Central memory CD8-positive, alpha-beta T cell (primary cell): ENCODE data around the gene NPRL2.

Experiments
- ATAC-seq: fragments of 150-1000 bp; cut with Tn5 transposase; replicated peaks from 2 replicates; pipeline ENCODE4 v1.10.0; 2022; ENCODE audit warnings: mild to moderate bottlenecking, moderate FRiP score, moderate number of reproducible peaks; ENCODE audit not compliant: poor library complexity, severe bottlenecking; ENCODE audit errors: extremely low read depth
- DNase-seq, 2 donors: peaks; one replicate each; pipeline ENCODE4 v3.0.0; 2021; ENCODE audit warnings: low spot score in 2 of 2
- H3K27ac Mint-ChIP-seq: one replicate; pipeline ENCODE4 v1.8.0; 2022; ENCODE audit warnings: low read depth, mild to moderate bottlenecking, moderate library complexity, mixed read lengths
- H3K27me3 Mint-ChIP-seq: one replicate; pipeline ENCODE4 v1.8.0; 2022; ENCODE audit warnings: mixed read lengths
- H3K36me3 Mint-ChIP-seq: one replicate; pipeline ENCODE4 v1.8.0; 2022; ENCODE audit warnings: mild to moderate bottlenecking, moderate library complexity, mixed read lengths; ENCODE audit not compliant: insufficient read depth
- H3K4me1 Mint-ChIP-seq: one replicate; pipeline ENCODE4 v1.8.0; 2022; ENCODE audit warnings: mixed read lengths
- H3K4me3 Mint-ChIP-seq: one replicate; pipeline ENCODE4 v1.8.0; 2022; ENCODE audit warnings: mild to moderate bottlenecking, moderate library complexity, mixed read lengths
- H3K9me3 Mint-ChIP-seq: one replicate; pipeline ENCODE4 v1.8.0; 2022; ENCODE audit warnings: mixed read lengths

The NPRL2 gene

DNA sequence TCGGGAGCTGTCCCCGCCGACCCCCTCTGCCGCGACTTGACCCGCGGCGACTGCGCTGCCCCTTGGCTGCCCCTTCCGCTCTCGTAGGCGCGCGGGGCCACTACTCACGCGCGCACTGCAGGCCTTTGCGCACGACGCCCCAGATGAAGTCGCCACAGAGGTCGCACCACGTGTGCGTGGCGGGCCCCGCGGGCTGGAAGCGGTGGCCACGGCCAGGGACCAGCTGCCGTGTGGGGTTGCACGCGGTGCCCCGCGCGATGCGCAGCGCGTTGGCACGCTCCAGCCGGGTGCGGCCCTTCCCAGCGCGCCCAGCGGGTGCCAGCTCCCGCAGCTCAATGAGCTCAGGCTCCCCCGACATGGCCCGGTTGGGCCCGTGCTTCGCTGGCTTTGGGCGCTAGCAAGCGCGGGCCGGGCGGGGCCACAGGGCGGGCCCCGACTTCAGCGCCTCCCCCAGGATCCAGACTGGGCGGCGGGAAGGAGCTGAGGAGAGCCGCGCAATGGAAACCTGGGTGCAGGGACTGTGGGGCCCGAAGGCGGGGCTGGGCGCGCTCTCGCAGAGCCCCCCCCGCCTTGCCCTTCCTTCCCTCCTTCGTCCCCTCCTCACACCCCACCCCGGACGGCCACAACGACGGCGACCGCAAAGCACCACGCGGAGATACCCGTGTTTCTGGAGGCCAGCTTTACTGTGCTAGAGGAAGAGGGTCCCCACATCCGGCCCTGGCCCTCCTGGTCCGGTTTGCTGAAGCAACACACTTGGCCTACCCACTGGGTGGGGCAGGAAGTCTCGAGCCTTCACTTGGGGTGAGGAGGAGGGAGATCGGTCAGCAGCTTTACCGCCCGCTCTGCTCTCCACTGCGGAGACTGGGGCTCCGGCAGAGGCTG lies 9.9 kb downstream of the NPRL2 start, which contains the start of gene RASSF1:
Gene RASSF1 (minus strand): TSS at position 389 of the 882 bp plus-strand sequence. CDS start 31 bp downstream, at position 358.
- H3K9me3 Mint-ChIP-seq = no peaks in the 10 kb centered on the region
- H3K36me3 Mint-ChIP-seq = peaks cover 31% of the 10 kb centered on the region
- ATAC-seq (peak; percentile 17), DNase-seq (peak; percentile 53)
- peak within 1 kb of the TSS; percentile 97 for H3K27ac Mint-ChIP-seq
- H3K4me1 Mint-ChIP-seq = peaks cover 59% of the 10 kb centered on the region
- H3K27me3 Mint-ChIP-seq = no peaks in the 10 kb centered on the region
- peak within 1 kb of the TSS; percentile 95 for H3K4me3 Mint-ChIP-seq

DNA sequence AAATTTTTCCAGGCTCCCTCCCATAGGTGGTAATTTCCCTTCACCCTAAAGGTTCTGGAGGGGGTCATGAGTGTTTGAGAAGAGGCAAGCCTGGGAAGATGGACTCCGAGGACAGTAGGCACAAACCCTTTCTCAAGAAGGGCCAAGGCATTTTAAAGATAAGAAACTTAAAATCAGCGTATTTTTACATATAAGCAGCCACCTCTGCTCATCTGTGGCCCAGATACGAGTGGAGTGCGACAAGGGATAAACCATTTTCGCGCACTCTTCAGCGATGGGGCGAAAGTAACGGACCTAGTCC lies 10.5 kb downstream of the NPRL2 start:
- Mint-ChIP-seq H3K27ac (peak overlapping the region; percentile 97), H3K36me3 (peaks cover 37% of the 10 kb centered on the region), H3K4me3 (peak overlapping the region; percentile 95), H3K9me3 (no peaks in the 10 kb centered on the region), H3K27me3 (no peaks in the 10 kb centered on the region), H3K4me1 (peaks cover 58% of the 10 kb centered on the region)
- ATAC-seq = no peak
- no peak for DNase-seq

DNA sequence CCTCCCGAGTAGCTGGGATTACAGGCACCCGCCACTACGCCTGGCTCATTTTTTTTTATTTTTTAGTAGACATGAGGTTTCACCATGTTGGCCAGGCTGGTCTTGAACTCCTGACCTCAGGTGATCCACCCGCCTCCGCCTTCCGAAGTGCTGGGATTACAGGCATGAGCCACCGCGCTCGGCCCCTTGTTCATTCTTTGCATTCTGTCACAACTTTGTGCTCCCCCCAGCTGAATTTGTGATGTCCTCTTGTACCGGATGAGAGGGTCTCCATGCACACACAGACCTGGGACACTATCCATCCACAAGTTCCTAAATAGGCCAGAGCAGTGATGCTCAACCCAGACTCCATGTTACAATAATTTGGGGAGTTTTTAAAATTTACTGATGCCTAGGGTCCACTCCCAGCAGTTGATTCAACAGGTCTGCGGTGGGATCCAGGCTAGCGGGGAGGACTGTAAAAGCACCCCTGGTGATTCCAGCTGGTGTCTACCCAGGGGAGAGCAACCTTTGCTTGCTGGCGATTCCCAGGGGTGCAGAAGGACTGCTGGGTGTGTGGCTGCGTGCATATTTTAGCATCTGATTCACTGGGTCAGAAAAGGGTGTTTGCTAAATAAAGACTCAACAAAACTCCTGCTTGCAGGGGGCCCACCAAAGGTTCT lies 11.0 kb downstream of the NPRL2 start:
- DNase-seq (no peak), ATAC-seq (no peak)
- H3K36me3 Mint-ChIP-seq = peaks cover 37% of the 10 kb centered on the region
- H3K4me3 Mint-ChIP-seq = peak overlapping the region; percentile 95
- no peaks in the 10 kb centered on the region for H3K27me3 Mint-ChIP-seq
- peak overlapping the region; percentile 97 for H3K27ac Mint-ChIP-seq
- no peaks in the 10 kb centered on the region for H3K9me3 Mint-ChIP-seq
- H3K4me1 Mint-ChIP-seq = peaks cover 56% of the 10 kb centered on the region

DNA sequence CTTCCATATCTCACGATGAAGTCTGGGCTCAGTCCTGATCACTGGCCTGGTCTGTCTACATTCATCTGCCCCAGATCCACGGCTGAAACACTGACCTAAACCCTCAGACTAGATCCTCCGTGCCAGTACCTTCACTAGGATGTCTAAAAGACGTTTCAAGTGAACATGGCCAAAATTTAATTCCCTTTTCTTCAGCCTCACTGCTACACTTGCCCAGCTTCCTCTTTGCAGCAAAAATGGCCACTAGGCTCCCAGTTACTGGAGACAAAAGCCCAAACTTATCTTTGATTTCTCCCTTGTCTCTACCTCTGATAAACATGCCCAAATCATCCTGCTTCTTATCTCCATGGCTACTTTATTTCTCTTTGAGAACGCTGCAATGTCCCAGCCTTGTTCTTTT lies 11.6 kb downstream of the NPRL2 start:
- ATAC-seq = no peak
- Mint-ChIP-seq H3K4me1 (peaks cover 63% of the 10 kb centered on the region), H3K4me3 (peak overlapping the region; percentile 95), H3K9me3 (no peaks in the 10 kb centered on the region), H3K27ac (peak overlapping the region; percentile 97), H3K27me3 (no peaks in the 10 kb centered on the region), H3K36me3 (peaks cover 39% of the 10 kb centered on the region)
- no peak for DNase-seq

DNA sequence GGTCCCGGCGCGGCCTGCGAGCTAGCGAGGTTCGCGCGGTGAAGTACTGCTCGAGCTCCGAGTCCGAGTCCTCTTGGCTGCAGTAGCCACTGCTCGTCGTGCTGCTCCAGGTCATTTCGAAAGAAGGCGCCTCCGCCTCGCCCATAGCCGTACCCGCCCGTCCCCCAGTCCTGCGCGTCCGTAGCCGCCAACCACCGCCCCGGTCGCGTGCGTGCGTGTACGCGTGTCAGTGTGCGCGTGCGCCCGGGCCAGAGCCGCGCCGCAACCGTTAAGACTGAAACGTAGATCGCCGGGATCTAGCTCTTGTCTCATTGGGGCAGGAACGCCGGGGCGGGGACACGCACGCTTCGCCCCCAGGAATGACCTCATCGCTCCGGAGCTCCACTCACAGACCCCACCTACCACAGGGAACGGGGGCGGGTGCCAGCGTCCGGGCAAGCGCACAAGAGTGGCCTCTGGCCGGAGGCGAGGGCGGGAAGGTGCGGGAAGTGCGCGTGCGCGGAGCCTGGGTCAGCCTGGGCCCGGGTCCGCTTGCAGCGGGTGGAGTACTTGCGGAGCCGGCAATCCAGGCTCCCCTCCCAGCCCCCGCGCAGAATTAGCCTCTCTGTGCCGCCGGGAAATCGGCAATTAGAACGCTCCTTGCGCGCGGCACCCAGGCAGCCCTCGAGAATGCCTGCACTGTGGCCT lies 13.3 kb downstream of the NPRL2 start:
- Mint-ChIP-seq H3K27ac (peak overlapping the region; percentile 97), H3K27me3 (no peaks in the 10 kb centered on the region), H3K4me3 (peak overlapping the region; percentile 95), H3K9me3 (no peaks in the 10 kb centered on the region), H3K36me3 (peaks cover 51% of the 10 kb centered on the region), H3K4me1 (peaks cover 76% of the 10 kb centered on the region)
- DNase-seq (peak; percentile 79 to 82), ATAC-seq (peak; percentile 67)

DNA sequence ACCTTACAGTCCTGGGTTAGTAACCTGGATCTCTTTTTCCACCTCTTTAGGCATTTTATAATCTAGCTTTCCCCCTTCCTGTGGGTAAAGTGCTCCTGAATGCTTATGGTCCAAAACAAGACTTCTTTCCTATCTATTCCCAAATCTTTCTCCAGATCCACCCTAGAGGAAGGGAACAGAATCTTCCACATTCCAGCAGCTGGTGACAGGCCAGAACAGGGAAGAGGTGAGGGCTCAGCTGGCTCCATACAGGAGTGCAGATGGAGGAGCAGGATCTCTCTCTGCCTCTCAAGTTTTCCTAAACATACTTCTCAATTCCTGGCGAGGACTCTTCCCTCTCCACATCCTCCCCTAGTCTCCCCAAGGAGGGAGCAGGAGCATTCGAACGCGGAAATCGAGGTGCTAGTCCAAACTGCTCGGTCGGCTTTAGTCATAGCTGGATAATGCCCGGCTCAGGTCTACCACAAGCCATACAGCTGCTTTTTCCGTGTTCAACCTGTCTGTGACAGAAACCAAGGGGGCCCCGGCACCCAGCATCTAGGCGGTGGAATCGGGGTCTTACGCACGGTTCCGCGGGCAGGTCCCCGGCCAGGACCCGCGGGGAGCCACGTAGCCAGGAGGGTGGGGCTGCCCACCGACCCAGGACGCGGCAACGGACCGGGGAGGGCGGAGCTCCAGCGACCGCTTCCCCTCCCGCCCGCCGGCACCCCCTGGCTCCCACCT lies 14.0 kb downstream of the NPRL2 start:
- Mint-ChIP-seq H3K36me3 (peaks cover 53% of the 10 kb centered on the region), H3K27ac (peak overlapping the region; percentile 97), H3K27me3 (no peaks in the 10 kb centered on the region), H3K9me3 (no peaks in the 10 kb centered on the region), H3K4me1 (peaks cover 80% of the 10 kb centered on the region), H3K4me3 (peak overlapping the region; percentile 95)
- DNase-seq (peak in 1 of 2 donors; percentile 35), ATAC-seq (peak; percentile 15)

DNA sequence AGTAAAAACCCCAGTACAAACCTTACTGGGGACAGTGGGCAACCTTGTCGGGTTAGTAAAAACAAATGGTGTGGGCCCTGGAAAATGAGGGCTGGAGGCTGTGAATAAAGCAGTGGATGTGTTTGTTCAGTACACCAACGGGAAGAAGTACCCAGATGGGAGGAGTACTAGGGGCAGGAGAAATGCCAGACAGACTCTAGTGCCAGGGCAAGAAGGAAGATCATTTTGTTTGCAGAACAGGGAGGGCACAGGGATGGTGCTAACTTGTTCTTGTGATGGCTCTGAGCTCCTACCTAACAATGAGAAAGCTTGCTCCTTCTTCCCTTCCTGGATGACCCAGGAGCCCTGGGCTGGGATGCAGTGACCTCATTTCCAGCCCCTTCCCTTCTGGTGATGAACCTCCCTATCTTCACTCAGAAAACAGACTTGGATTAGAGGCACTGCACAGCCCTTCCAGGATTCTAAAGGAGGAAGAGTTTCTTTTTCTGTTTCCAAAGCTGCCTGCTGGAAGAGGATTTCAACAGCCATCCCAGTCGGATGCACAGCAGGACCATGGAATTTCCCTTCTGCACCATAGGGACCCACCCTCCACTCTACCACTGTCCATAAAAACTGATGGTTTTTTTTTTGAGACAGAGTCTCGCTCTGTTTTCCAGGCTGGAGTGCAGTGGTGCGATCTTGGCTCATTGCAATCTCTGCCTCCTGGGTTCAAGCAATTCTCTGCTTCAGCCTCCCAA lies 16.1 kb downstream of the NPRL2 start:
- Mint-ChIP-seq H3K9me3 (no peaks in the 10 kb centered on the region), H3K36me3 (peaks cover 52% of the 10 kb centered on the region), H3K27me3 (no peaks in the 10 kb centered on the region), H3K4me1 (peaks cover 67% of the 10 kb centered on the region), H3K27ac (peak overlapping the region; percentile 82), H3K4me3 (peak overlapping the region; percentile 67)
- DNase-seq (no peak), ATAC-seq (no peak)

DNA sequence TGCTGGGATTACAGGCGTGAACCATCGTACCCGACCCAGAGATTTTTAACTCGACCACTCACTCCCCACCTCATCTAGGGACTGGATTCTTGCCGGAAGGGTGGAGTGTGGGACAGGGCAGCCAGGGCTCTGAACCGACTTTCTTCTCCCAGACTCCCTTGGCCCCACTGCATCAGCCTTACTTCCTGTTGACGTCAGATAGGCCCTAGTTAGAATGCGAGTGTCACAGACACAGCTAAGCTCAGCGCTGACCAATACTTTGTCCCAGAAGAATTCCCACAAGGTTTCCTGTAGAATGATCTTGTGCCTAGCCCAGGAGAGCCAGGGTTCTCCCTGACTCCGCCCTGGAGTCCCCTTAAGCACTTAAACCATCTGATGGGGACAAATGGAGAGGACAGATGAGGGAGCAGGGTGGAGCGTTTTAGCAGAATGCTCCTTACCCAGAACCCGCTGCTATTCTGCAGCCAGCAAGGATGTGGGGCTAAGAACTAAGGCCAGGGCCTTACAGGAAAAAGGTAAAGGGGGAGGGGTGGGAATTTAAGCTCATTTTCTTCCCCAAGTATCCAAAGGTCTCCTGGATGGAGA lies 16.7 kb downstream of the NPRL2 start:
- H3K4me3 Mint-ChIP-seq = peak overlapping the region; percentile 67
- DNase-seq = no peak

DNA sequence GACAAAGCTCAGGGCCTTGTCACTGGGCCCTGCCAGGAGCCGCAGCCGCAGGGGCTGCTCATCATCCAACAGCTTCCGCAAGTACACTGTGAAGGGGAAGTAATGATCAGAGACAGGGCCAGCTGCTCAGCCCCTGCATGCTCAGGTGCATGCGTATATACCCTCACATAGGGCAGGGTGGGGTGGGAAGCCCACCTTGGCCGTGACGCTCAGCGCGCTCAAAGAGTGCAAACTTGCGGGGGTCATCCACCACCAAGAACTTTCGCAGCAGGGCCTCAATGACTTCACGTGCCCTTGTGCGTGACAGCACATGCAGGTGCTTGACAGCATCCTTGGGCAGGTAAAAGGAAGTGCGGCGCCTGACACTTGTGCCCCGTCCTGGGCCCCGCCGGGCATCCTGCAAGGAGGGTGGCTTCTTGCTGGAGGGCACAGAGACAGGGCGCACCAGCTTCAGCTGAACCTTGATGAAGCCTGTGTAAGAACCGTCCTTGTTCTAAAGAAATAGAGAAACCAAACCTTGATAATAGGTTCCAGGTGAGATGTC lies 19.1 kb downstream of the NPRL2 start:
- H3K36me3 Mint-ChIP-seq = peaks cover 37% of the 10 kb centered on the region
- H3K4me1 Mint-ChIP-seq = peaks cover 57% of the 10 kb centered on the region
- H3K9me3 Mint-ChIP-seq = no peaks in the 10 kb centered on the region
- ATAC-seq (no peak), DNase-seq (no peak)
- H3K27ac Mint-ChIP-seq = no peak overlapping the region
- H3K4me3 Mint-ChIP-seq = no peak overlapping the region
- H3K27me3 Mint-ChIP-seq = no peaks in the 10 kb centered on the region

More for the DNA sequence above, 16.7 kb downstream of the NPRL2 start:
- H3K36me3 Mint-ChIP-seq = peaks cover 50% of the 10 kb centered on the region
- H3K4me1 Mint-ChIP-seq = peaks cover 60% of the 10 kb centered on the region
- no peaks in the 10 kb centered on the region for H3K27me3 Mint-ChIP-seq
- no peak for ATAC-seq
- H3K9me3 Mint-ChIP-seq = no peaks in the 10 kb centered on the region
- peak overlapping the region; percentile 82 for H3K27ac Mint-ChIP-seq

DNA sequence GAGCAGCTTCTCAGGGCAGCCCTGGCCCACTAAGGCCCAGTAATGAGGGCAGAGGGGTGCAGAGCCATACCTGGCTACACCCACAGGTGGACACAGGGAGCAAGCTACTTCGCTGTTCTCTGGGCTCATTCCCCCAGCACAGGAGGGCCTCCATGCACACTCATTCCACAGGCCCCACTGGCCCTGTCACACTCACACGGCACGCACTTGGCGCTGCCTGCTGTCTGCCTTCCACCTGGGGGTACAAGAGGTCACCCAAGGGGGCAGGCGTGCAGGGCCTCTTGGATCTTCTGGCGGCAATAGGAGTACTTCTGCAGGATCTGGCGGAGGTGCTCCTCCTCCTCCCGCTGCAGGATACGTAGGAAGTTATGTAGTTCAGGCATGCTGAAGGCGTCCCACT lies 20.2 kb downstream of the NPRL2 start:
- H3K4me3 Mint-ChIP-seq = no peak overlapping the region
- peaks cover 32% of the 10 kb centered on the region for H3K36me3 Mint-ChIP-seq
- DNase-seq = no peak
- ATAC-seq = no peak
- H3K27me3 Mint-ChIP-seq = no peaks in the 10 kb centered on the region
- peaks cover 51% of the 10 kb centered on the region for H3K4me1 Mint-ChIP-seq
- H3K27ac Mint-ChIP-seq = no peak overlapping the region
- H3K9me3 Mint-ChIP-seq = no peaks in the 10 kb centered on the region

DNA sequence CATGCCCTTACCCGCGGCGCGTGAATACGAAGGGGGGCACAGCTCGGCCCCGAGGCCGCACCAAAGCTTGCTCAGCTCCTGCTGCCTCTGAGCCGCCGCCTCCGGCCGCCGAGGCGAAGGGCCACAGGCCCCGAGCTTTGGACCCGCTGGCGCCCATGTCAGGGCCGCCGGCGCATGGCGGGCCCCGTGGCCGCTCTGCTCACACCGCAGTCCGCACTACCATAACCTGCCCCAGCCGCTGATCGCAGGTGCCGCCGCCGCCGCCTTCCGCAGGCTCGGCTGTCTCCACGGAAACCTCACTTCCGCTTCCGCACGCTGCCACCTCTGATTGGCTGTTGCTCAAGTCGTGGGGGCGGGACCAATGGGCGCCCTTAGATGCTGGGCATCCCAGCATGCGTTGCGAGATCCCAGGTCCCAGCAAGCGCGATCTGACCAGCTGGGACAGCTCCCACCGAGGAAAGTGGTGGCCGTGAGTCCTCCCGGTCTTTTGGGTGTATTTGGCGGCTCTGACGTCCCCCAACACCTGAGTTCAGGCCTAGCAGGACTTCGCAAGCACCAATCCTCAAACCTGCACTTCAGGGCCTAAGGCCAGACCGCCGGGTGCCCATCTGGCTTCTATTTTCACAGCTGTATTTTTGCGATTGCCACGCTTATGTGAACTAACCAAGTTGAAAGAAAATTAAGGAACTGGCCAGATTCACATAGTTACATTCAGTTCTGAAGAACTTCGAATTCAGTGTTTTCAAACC lies 22.5 kb downstream of the NPRL2 start, which contains the start of gene TUSC2:
Gene TUSC2 (minus strand): TSS at position 281 of the 749 bp plus-strand sequence. CDS start 124 bp downstream, at position 157.
- Mint-ChIP-seq H3K36me3 (peaks cover 22% of the 10 kb centered on the region), H3K4me3 (peak within 1 kb of the TSS; percentile 82), H3K27ac (peak within 1 kb of the TSS; percentile 82), H3K27me3 (no peaks in the 10 kb centered on the region), H3K9me3 (no peaks in the 10 kb centered on the region), H3K4me1 (peaks cover 47% of the 10 kb centered on the region)
- peak; percentile 97 for ATAC-seq
- peak; percentile 89 to 91 for DNase-seq
